ENCODE results near the gene GABBR2. TPM values are rescaled to one million over a fixed set of nuclear protein-coding genes. Genes with fewer than 3 reads are reported as not detected.

GABBR2 gene
- total and polyA plus RNA-seq, 9 of the 15 experiments (the other 6 are each of a cell fraction or from before 2014, with no cell fraction given), result 0.15 to 1.9 (median 0.32) TPM

GRCh38 chr9:98745470-98745869 is 36.7 kb upstream of the GABBR2 start:
- Histone ChIP-seq H3K36me3 (ENCODE audit: control insufficient read depth, insufficient read depth, low read length) (peaks cover 85% of the 10 kb centered on the region; the same call in 2 of the 3 replicates), H3K79me2 (ENCODE audit: control insufficient read depth, insufficient read depth, low read length) (no peaks in the 10 kb centered on the region), H3K27me3 (ENCODE audit: control insufficient read depth in 2 of 2, insufficient read depth in 2 of 2, low read length in 2 of 2) (no peaks in the 10 kb centered on the region), H3K9me3 (replicated peaks; ENCODE audit: control insufficient read depth, insufficient read depth, low read depth, low read length) (no peaks in the 10 kb centered on the region), H3K9ac (ENCODE audit: insufficient read depth in 1 of 2, low read depth in 2 of 2, low read length in 2 of 2) (no peak overlapping the region), H4K20me1 (replicated peaks; ENCODE audit: control insufficient read depth, insufficient read depth, low read length) (no peaks in the 10 kb centered on the region; the same call in 1 of the 2 replicates), H3K27ac (ENCODE audit: extremely low read depth, low read depth, low read length) (no peak overlapping the region), H3K4me1 (replicated peaks in 1 of 2; ENCODE audit: control insufficient read depth in 2 of 2, insufficient read depth in 2 of 2, low read length in 2 of 2) (no peaks in the 10 kb centered on the region), H3K4me3 (no peak overlapping the region), H2AFZ (ENCODE audit: low read depth, low read length) (no peak overlapping the region), H3K9me1 (ENCODE audit: control insufficient read depth, insufficient read depth, low read length) (no peaks in the 10 kb centered on the region), H3K4me2 (ENCODE audit: insufficient read depth, low read length) (no peak overlapping the region)
- ChIA-PET CTCF (ENCODE audit: low intra/inter-chr PET ratio) (no interaction called here), POLR2A (interaction anchor here (1.5 kb wide), 1 partner anchor 16 kb away, joined by 3 read pairs; no protein-coding TSS in a partner anchor)
- WGBS (ENCODE audit: insufficient coverage, low coverage, missing lambda C conversion rate), result 77% methylated on average over 7 of the region's 7 CpGs
- intact Hi-C loops (cut with micrococcal nuclease) (no loop called here), in situ Hi-C loops (cut with MboI) (no loop called here)
- FAIRE-seq (no peak), DNase-seq (ENCODE audit: extremely low read depth in 1 of 4, low spot score in 3 of 4) (no peak), ATAC-seq (no peak)
- TF ChIP-seq NFATC3 (IDR thresholded peaks at IDR 0.05), result no peak
- TF ChIP-seq, protein P1, sequence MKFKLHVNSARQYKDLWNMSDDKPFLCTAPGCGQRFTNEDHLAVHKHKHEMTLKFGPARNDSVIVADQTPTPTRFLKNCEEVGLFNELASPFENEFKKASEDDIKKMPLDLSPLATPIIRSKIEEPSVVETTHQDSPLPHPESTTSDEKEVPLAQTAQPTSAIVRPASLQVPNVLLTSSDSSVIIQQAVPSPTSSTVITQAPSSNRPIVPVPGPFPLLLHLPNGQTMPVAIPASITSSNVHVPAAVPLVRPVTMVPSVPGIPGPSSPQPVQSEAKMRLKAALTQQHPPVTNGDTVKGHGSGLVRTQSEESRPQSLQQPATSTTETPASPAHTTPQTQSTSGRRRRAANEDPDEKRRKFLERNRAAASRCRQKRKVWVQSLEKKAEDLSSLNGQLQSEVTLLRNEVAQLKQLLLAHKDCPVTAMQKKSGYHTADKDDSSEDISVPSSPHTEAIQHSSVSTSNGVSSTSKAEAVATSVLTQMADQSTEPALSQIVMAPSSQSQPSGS (CRISPR knock-in tag; IDR thresholded peaks at IDR 0.05), result no peak
- no peak for TF ChIP-seq DDX20 (tag; IDR thresholded peaks at IDR 0.05; ENCODE audit: low read depth)
- TF ChIP-seq, protein P2, sequence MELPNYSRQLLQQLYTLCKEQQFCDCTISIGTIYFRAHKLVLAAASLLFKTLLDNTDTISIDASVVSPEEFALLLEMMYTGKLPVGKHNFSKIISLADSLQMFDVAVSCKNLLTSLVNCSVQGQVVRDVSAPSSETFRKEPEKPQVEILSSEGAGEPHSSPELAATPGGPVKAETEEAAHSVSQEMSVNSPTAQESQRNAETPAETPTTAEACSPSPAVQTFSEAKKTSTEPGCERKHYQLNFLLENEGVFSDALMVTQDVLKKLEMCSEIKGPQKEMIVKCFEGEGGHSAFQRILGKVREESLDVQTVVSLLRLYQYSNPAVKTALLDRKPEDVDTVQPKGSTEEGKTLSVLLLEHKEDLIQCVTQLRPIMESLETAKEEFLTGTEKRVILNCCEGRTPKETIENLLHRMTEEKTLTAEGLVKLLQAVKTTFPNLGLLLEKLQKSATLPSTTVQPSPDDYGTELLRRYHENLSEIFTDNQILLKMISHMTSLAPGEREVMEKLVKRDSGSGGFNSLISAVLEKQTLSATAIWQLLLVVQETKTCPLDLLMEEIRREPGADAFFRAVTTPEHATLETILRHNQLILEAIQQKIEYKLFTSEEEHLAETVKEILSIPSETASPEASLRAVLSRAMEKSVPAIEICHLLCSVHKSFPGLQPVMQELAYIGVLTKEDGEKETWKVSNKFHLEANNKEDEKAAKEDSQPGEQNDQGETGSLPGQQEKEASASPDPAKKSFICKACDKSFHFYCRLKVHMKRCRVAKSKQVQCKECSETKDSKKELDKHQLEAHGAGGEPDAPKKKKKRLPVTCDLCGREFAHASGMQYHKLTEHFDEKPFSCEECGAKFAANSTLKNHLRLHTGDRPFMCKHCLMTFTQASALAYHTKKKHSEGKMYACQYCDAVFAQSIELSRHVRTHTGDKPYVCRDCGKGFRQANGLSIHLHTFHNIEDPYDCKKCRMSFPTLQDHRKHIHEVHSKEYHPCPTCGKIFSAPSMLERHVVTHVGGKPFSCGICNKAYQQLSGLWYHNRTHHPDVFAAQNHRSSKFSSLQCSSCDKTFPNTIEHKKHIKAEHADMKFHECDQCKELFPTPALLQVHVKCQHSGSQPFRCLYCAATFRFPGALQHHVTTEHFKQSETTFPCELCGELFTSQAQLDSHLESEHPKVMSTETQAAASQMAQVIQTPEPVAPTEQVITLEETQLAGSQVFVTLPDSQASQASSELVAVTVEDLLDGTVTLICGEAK (IDR thresholded peaks at IDR 0.05), result no peak
- TF ChIP-seq, protein P2 (CRISPR knock-in tag; IDR thresholded peaks at IDR 0.05), result no peak
- TF ChIP-seq, protein P3, sequence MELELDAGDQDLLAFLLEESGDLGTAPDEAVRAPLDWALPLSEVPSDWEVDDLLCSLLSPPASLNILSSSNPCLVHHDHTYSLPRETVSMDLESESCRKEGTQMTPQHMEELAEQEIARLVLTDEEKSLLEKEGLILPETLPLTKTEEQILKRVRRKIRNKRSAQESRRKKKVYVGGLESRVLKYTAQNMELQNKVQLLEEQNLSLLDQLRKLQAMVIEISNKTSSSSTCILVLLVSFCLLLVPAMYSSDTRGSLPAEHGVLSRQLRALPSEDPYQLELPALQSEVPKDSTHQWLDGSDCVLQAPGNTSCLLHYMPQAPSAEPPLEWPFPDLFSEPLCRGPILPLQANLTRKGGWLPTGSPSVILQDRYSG (tag; conservative IDR thresholded peaks at IDR 0.05; ENCODE audit: low read depth), result no peak
- TF ChIP-seq E2F8 (IDR thresholded peaks at IDR 0.05; ENCODE audit: low read depth, partially characterized antibody), result no peak
- no TSS peak for BruUV-seq (replicated peaks)

Measured in K562 (cell line).